Measurements from ENCODE around the gene SLC37A1. TPM values are rescaled to one million over a fixed set of nuclear protein-coding genes. Genes with fewer than 3 reads are reported as not detected.

Gene SLC37A1
- total RNA-seq, 1 experiment from 2014 or later: 15.0 TPM

GRCh38 chr21:42496839-42497202 is 16.8 kb upstream of the SLC37A1 start:
- Histone ChIP-seq H3K9ac (ENCODE audit: low read length) (peak overlapping the region; percentile 70), H3K4me3 (replicated peaks in 1 of 2; ENCODE audit: low read depth in 1 of 2, low read length in 2 of 2) (peak overlapping the region; percentile 58 to 66), H3K4me1 (ENCODE audit: control insufficient read depth in 1 of 2, insufficient read depth in 2 of 2, low read length in 2 of 2) (peaks cover 10 to 28% of the 10 kb centered on the region in 2 experiments; a peak in 3 of 4 replicates), H3K27me3 (ENCODE audit: insufficient read depth, low read length) (no peaks in the 10 kb centered on the region), H3K4me2 (ENCODE audit: low read length) (peak overlapping the region; percentile 90), H4K20me1 (ENCODE audit: insufficient read depth) (no peaks in the 10 kb centered on the region), H3K36me3 (ENCODE audit: control insufficient read depth in 1 of 2, insufficient read depth in 2 of 2, low read length in 2 of 2) (no peaks in the 10 kb centered on the region), H3K9me3 (ENCODE audit: control insufficient read depth in 1 of 2, insufficient read depth in 1 of 2, low read depth in 1 of 2, low read length in 2 of 2) (no peaks in the 10 kb centered on the region), H2AFZ (ENCODE audit: low read depth, low read length, poor library complexity, severe bottlenecking) (no peak overlapping the region), H3K79me2 (ENCODE audit: insufficient read depth, low read length) (no peaks in the 10 kb centered on the region), H3K9me2 (ENCODE audit: insufficient read depth) (no peaks in the 10 kb centered on the region), H3K27ac (ENCODE audit: low read depth, low read length) (peak overlapping the region; percentile 41; the same call in 1 of the 2 replicates)
- ChIA-PET POLR2A (no interaction called here), RAD21 (ENCODE audit: low non-redundant PET in 1 of 2, low total read pairs in 2 of 2, uncharacterized antibody in 2 of 2, unreplicated experiment in 2 of 2) (no interaction called here), CTCF (no interaction called here)
- no peak for TF ChIP-seq FOSL1 (IDR thresholded peaks at IDR 0.05; ENCODE audit: low read depth)
- TF ChIP-seq ZFX (IDR thresholded peaks at IDR 0.05): peak; percentile 34
- no peak for DNase-seq (ENCODE audit: low read depth, low spot score)
- no peak for ATAC-seq
- intact Hi-C loops (cut with micrococcal nuclease): no loop called here
- TSS peak; percentile 97 for BruUV-seq (replicated peaks)

GRCh38 chr21:42498012-42498411 is 15.6 kb upstream of the SLC37A1 start:
- no peaks in the 10 kb centered on the region for H3K36me3 ChIP-seq (ENCODE audit: control insufficient read depth in 1 of 2, insufficient read depth in 2 of 2, low read length in 2 of 2)
- ChIA-PET RAD21 (ENCODE audit: low non-redundant PET in 1 of 2, low total read pairs in 2 of 2, uncharacterized antibody in 2 of 2, unreplicated experiment in 2 of 2) (no interaction called here), CTCF (no interaction called here), POLR2A (no interaction called here)
- intact Hi-C loops (cut with micrococcal nuclease): no loop called here
- no peak overlapping the region for H2AFZ ChIP-seq (ENCODE audit: low read depth, low read length, poor library complexity, severe bottlenecking)
- H3K27me3 ChIP-seq (ENCODE audit: insufficient read depth, low read length): no peaks in the 10 kb centered on the region
- peaks cover 10 to 24% of the 10 kb centered on the region in 2 experiments; a peak in 3 of 4 replicates for H3K4me1 ChIP-seq (ENCODE audit: control insufficient read depth in 1 of 2, insufficient read depth in 2 of 2, low read length in 2 of 2)
- H3K9me3 ChIP-seq (ENCODE audit: control insufficient read depth in 1 of 2, insufficient read depth in 1 of 2, low read depth in 1 of 2, low read length in 2 of 2): no peaks in the 10 kb centered on the region
- no peak overlapping the region for H3K27ac ChIP-seq (ENCODE audit: low read depth, low read length)
- no peaks in the 10 kb centered on the region for H3K9me2 ChIP-seq (ENCODE audit: insufficient read depth)
- H4K20me1 ChIP-seq (ENCODE audit: insufficient read depth): no peaks in the 10 kb centered on the region
- no peak for TF ChIP-seq SIN3A (IDR thresholded peaks at IDR 0.05; ENCODE audit: low read depth)
- TF ChIP-seq ZNF274 (IDR thresholded peaks at IDR 0.05; ENCODE audit: low read depth, low read length): no peak
- no peak for TF ChIP-seq EGR1 (IDR thresholded peaks at IDR 0.05; ENCODE audit: low read depth)
- TF ChIP-seq MAX (IDR thresholded peaks at IDR 0.05): no peak
- no peak for TF ChIP-seq TCF7L2 (IDR thresholded peaks at IDR 0.05; ENCODE audit: borderline replicate concordance, extremely low read depth, insufficient read depth, insufficient read length)
- TF ChIP-seq ZBTB33 (IDR thresholded peaks at IDR 0.05; ENCODE audit: extremely low read depth, insufficient replicate concordance, low read length): no peak
- no peak for ATAC-seq
- H3K4me3 ChIP-seq (replicated peaks in 1 of 2; ENCODE audit: low read depth in 1 of 2, low read length in 2 of 2): no peak overlapping the region
- no peaks in the 10 kb centered on the region for H3K79me2 ChIP-seq (ENCODE audit: insufficient read depth, low read length)
- DNase-seq (ENCODE audit: low read depth, low spot score): no peak
- no TSS peak for BruUV-seq (replicated peaks)
- H3K9ac ChIP-seq (ENCODE audit: low read length): no peak overlapping the region
- H3K4me2 ChIP-seq (ENCODE audit: low read length): no peak overlapping the region

Data from HCT116 (cell line).